Keratinocyte (primary cell): ENCODE measurements around the gene SKIC3.

Experiments used
- CTCF ChIP-seq, 3 experiments: IDR thresholded peaks in 1 of 3; conservative IDR thresholded peaks in 1 of 3; optimal IDR thresholded peaks in 1 of 3; 2 replicates in 2 of 3; 3 replicates in 1 of 3; pipeline versions ENCODE3 to v1.5.1; 2011; ENCODE audit warnings: low read length in 3 of 3, mild to moderate bottlenecking in 3 of 3, moderate library complexity in 2 of 3, control low read depth in 1 of 3, inconsistent platforms in 1 of 3; ENCODE audit not compliant: insufficient read depth in 2 of 3; ENCODE audit errors: extremely low read depth in 1 of 3
- EZH2 ChIP-seq: IDR thresholded peaks from one replicate; pipeline ENCODE4 v1.6.1; 2012; ENCODE audit warnings: inconsistent platforms, mild to moderate bottlenecking, low read length, moderate library complexity

GRCh38 chr5:95532415-95532814 lies 22.4 kb downstream of the SKIC3 start:
- TF ChIP-seq CTCF (optimal IDR thresholded peaks at IDR 0.05 in 1 of 3, IDR thresholded peaks at IDR 0.05 in 1 of 3, conservative IDR thresholded peaks at IDR 0.05 in 1 of 3; ENCODE audit: extremely low read depth in 1 of 3, insufficient read depth in 2 of 3, low read length in 3 of 3) (no peak), EZH2 (no peak)
